Neural progenitor cell (in vitro differentiated cells): ENCODE data around the gene MAT1A.

ENCODE experiments used
- EZH2 ChIP-seq: fragments of 200-600 bp; sonication (generic); IDR thresholded peaks from 2 replicates; pipeline ENCODE4 v1.6.1; 2017; ENCODE audit warnings: antibody characterized with exemption, mild to moderate bottlenecking, moderate library complexity
- EZH2phosphoT487 ChIP-seq: fragments of 200-600 bp; sonication (generic); IDR thresholded peaks from 2 replicates; pipeline ENCODE4 v1.6.1; 2017; ENCODE audit warnings: antibody characterized with exemption
- TF ChIP-seq, protein P1 (sequence below): fragments of 200-600 bp; sonication (generic); IDR thresholded peaks from 2 replicates; pipeline ENCODE4 v1.5.1; 2017; ENCODE audit warnings: antibody characterized with exemption, mild to moderate bottlenecking

DNA sequence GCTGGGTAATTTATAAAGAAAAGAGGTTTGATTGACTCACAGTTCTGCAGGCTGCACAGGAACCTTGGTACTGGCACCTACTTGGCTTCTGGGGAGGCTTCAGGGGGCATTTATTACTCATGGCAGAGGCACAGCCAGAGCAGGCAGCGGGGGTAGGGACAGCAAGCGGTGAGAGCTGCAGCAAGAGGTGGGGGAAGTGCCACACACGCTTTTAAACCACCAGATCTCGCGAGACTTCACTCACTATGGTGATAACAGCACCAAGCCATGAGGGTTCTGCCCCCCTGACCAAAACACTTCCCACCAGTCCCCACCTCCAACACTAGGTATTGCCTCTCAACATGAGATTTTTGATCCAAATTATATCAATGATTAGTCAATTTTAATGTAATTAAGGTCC, 24.1 kb upstream of the MAT1A start:
- TF ChIP-seq, protein P1, sequence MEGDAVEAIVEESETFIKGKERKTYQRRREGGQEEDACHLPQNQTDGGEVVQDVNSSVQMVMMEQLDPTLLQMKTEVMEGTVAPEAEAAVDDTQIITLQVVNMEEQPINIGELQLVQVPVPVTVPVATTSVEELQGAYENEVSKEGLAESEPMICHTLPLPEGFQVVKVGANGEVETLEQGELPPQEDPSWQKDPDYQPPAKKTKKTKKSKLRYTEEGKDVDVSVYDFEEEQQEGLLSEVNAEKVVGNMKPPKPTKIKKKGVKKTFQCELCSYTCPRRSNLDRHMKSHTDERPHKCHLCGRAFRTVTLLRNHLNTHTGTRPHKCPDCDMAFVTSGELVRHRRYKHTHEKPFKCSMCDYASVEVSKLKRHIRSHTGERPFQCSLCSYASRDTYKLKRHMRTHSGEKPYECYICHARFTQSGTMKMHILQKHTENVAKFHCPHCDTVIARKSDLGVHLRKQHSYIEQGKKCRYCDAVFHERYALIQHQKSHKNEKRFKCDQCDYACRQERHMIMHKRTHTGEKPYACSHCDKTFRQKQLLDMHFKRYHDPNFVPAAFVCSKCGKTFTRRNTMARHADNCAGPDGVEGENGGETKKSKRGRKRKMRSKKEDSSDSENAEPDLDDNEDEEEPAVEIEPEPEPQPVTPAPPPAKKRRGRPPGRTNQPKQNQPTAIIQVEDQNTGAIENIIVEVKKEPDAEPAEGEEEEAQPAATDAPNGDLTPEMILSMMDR = no peak
- no peak for TF ChIP-seq EZH2
- TF ChIP-seq EZH2phosphoT487 = no peak
